ENCODE results near the gene TEX101. TPM values are rescaled to one million over a fixed set of nuclear protein-coding genes. Genes with fewer than 3 reads are reported as not detected.
"Not testable (repeated sequence)": the region's sequence is repeated elsewhere in the genome, so short reads cannot be mapped to it uniquely, and the experiment has no call there.

Gene TEX101
- total RNA-seq, 2 experiments from 2014 or later: not detected

DNA sequence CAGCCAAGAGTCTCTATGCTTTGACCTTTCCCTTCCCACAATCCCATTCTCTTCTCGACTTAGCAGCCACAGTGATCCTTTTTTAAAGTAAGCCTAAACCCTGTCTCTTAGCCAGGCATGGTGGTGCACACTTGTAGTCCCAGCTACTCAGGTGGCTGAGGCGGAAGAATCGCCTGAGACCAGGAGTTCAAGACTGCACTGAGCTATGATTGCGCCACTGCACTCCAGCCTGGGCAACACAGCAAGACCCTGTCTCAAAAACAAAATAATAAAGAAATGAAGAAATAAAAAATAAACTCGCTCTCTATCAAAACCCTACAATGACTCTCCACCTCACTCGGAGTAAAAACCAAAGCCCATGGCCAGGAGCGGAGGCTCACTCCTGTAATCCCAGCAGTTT lies 14.7 kb downstream of the TEX101 start:
- DNase-seq (no peak), ATAC-seq (no peak)
- peaks cover 4% of the 10 kb centered on the region for H3K27me3 Mint-ChIP-seq
- H3K27ac Mint-ChIP-seq: no peak overlapping the region
- no peaks in the 10 kb centered on the region for H3K36me3 Mint-ChIP-seq
- peaks cover 14% of the 10 kb centered on the region for H3K4me1 Mint-ChIP-seq
- H3K9me3 Mint-ChIP-seq (ENCODE audit: low read depth): no peaks in the 10 kb centered on the region
- CTCF ChIA-PET: interaction anchor here (0.8 to 2.0 kb wide), 5 partner anchors 16 to 99 kb away, joined by 3 to 6 read pairs (median 5); no protein-coding TSS in a partner anchor
- no peak overlapping the region for H3K4me3 Mint-ChIP-seq

DNA sequence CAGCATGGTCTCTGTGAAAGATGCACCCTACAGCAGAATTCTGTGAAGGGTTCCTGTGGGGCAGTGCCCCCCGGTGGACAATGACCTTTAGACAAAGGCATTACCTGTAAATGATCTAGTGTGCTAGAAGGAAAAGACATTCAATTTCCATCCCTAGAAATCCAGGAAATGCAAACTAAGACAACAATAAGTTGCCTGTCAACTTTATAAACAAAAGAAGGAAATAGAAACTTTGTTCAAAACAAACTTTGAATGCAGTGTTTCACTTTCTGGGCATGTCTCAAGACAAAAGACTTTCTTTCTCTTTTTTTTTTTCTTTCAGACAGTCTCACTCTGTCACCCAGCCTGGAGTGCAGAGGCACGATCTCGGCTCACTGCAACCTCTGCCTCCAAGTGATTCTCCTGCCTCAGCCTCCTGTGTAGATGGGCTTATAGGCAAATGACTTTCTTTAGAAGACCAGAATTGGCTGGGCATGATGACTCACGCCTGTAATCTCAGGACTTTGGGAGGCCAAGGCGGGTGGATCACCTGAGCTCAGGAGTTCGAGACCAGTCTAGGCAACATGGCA lies 15.5 kb downstream of the TEX101 start:
- DNase-seq (no peak), ATAC-seq (no peak)
- Mint-ChIP-seq H3K27me3 (no peaks in the 10 kb centered on the region), H3K36me3 (no peaks in the 10 kb centered on the region), H3K27ac (peak overlapping the region; percentile 9), H3K4me3 (no peak overlapping the region), H3K9me3 (ENCODE audit: low read depth) (no peaks in the 10 kb centered on the region), H3K4me1 (peaks cover 14% of the 10 kb centered on the region)
- CTCF ChIA-PET: interaction anchor here (6.7 kb wide), 1 partner anchor 90 kb away, joined by 73 read pairs; no protein-coding TSS in a partner anchor

DNA sequence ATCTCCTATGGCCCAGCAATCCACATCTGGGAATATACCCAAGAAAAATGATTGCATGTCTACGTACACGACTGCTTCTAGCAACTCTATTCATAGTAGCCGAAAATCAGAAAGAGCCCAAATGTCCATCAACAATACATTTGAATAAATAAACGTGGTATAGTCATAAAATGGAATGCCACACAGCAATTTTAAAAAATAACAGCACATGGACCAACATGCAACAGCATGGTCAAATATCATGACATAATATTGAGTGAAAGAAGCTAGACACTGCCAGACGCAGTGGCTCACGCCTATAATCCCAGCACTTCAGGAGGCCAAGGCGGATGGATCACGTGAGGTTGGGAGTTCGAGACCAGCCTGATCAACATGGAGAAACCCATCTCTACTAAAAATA lies 16.3 kb downstream of the TEX101 start:
- no peaks in the 10 kb centered on the region for H3K9me3 Mint-ChIP-seq (ENCODE audit: low read depth)
- H3K4me1 Mint-ChIP-seq: peaks cover 12% of the 10 kb centered on the region
- ATAC-seq (no peak), DNase-seq (no peak)
- no peaks in the 10 kb centered on the region for H3K27me3 Mint-ChIP-seq
- no peak overlapping the region for H3K4me3 Mint-ChIP-seq
- H3K36me3 Mint-ChIP-seq: no peaks in the 10 kb centered on the region
- CTCF ChIA-PET: interaction anchor here (2.4 to 6.7 kb wide), 2 partner anchors 15 to 89 kb away, joined by 33 to 73 read pairs; no protein-coding TSS in a partner anchor
- no peak overlapping the region for H3K27ac Mint-ChIP-seq

DNA sequence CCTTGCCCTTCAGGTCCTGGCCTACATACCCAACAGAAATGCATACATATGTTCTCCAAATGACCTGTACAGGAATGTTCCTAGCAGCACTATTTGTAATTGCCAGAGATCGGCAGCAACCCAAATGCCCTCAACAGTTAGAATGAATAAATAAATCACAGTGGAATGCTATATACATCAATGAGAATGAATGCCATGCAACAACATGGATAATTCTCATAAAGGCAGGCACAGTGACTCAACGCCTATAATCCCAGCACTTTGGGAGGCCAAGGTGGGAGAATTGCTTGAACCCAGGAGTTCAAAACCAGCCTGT lies 18.6 kb downstream of the TEX101 start:
- no peak for ATAC-seq
- Mint-ChIP-seq H3K36me3 (no peaks in the 10 kb centered on the region), H3K27me3 (no peaks in the 10 kb centered on the region), H3K9me3 (ENCODE audit: low read depth) (no peaks in the 10 kb centered on the region), H3K4me3 (no peak overlapping the region), H3K27ac (no peak overlapping the region), H3K4me1 (peaks cover 18% of the 10 kb centered on the region)
- CTCF ChIA-PET: interaction anchor here (1.0 to 6.7 kb wide), 9 partner anchors 8 to 235 kb away, joined by 3 to 73 read pairs (median 10); partner anchors contain the start of genes IRGQ, PHLDB3 and ZNF576
- no peak for DNase-seq

DNA sequence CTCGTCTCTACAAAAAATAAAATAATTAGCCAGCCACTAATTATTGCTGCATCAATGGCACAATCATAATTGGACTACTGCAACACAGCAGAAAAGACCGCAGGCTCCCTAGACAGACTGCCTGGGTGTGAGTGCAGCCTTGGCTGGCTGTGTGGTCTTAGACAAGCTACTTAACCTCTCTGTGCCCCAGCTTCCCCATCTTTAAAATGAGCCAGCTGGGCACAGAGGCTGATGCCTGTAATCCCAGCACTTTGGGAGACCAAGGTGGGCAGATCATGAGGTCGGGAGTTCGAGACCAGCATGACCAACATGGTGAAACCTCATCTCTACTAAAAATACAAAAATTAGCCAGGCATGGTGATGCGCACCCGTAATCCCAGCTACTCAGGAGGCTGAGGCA lies 19.0 kb downstream of the TEX101 start:
- CTCF ChIA-PET: interaction anchor here (1.8 to 6.7 kb wide), 4 partner anchors 13 to 162 kb away, joined by 8 to 73 read pairs (median 22); partner anchors contain the start of genes IRGQ and ZNF576
- no peak for ATAC-seq
- H3K4me3 Mint-ChIP-seq: no peak overlapping the region
- H3K27me3 Mint-ChIP-seq: no peaks in the 10 kb centered on the region
- no peak overlapping the region for H3K27ac Mint-ChIP-seq
- no peak for DNase-seq
- H3K9me3 Mint-ChIP-seq (ENCODE audit: low read depth): no peaks in the 10 kb centered on the region
- peaks cover 22% of the 10 kb centered on the region for H3K4me1 Mint-ChIP-seq
- no peaks in the 10 kb centered on the region for H3K36me3 Mint-ChIP-seq

DNA sequence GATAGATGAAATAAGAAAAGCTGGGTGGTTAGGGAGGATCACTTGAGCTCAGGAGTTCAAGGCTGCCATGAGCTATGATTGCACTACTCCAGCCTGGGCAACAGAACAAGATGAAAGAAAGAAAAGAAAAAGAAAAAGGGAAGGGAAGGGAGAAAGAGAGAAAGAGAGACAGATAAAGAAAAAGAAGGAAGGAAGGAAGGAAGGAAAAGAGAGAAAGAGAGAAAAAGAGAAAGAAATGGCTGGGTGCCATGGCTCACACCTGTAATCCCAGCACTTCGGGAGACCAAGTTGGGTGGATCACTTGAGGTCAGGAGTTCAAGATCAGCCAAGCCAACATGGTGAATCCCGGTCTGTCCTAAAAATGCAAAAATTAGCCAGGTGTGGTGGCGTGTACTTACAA lies 21.1 kb downstream of the TEX101 start:
- Mint-ChIP-seq H3K9me3 (ENCODE audit: low read depth) (no peaks in the 10 kb centered on the region), H3K4me3 (no peak overlapping the region), H3K36me3 (peaks cover 5% of the 10 kb centered on the region), H3K27ac (no peak overlapping the region), H3K4me1 (peaks cover 25% of the 10 kb centered on the region), H3K27me3 (no peaks in the 10 kb centered on the region)
- CTCF ChIA-PET: interaction anchor here (0.8 to 6.7 kb wide), 4 partner anchors 10 to 160 kb away, joined by 3 to 73 read pairs (median 16); partner anchors contain the start of genes IRGQ and ZNF576
- no peak for ATAC-seq
- no peak for DNase-seq

DNA sequence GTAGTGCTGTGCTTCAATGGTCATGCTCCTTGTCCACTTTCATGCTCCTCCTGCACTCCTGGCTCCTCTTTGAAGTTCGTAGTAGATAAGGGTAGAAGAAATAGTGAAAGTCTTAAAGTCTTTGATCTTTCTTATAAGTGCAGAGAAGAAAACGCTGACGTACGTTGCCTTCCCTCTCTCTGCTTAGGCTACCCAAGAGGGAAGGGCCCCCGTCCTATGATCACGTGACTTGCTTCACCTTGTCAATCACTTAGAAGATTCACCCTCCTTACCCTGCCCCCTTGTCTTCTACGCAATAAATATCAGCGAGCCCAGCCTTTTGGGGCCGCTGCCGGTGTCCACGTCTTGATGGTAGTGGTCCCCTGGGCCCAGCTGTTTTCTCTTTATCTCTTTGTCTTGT lies 22.6 kb downstream of the TEX101 start:
- DNase-seq; H3K4me3 Mint-ChIP-seq; H3K9me3 Mint-ChIP-seq (ENCODE audit: low read depth); H3K27me3 Mint-ChIP-seq; H3K36me3 Mint-ChIP-seq; ATAC-seq; H3K27ac Mint-ChIP-seq: not testable (repeated sequence)
- CTCF ChIA-PET: interaction anchor here (1.3 to 3.9 kb wide), 2 partner anchors 9 to 12 kb away, joined by 3 to 27 read pairs; no protein-coding TSS in a partner anchor
- peaks cover 23% of the 10 kb centered on the region for H3K4me1 Mint-ChIP-seq

DNA sequence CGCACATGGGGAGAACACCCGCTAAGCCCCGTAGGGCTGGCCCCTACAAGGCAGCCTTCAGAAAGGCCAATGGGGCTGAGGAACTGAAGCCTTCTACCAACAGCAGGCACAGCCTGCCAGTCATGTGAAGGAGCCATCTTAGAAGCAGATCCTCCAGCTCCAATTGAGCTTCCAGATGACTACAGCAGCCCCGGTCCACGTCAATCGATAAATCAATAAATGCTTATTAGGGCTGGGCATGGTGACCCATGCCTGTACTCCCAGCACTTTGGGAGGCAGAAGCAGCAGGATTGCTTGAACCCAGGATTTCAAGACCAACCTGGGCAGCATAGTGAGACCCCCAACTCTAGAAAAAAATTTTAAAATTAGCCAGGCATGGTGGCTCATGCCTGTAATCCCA lies 23.0 kb downstream of the TEX101 start:
- ATAC-seq: no peak
- H3K27me3 Mint-ChIP-seq: no peaks in the 10 kb centered on the region
- no peaks in the 10 kb centered on the region for H3K9me3 Mint-ChIP-seq (ENCODE audit: low read depth)
- H3K4me3 Mint-ChIP-seq: no peak overlapping the region
- peaks cover 5% of the 10 kb centered on the region for H3K36me3 Mint-ChIP-seq
- CTCF ChIA-PET: interaction anchor here (1.6 to 3.9 kb wide), 3 partner anchors 9 to 157 kb away, joined by 4 to 27 read pairs (median 19); no protein-coding TSS in a partner anchor
- no peak overlapping the region for H3K27ac Mint-ChIP-seq
- H3K4me1 Mint-ChIP-seq: peaks cover 22% of the 10 kb centered on the region
- DNase-seq: no peak

DNA sequence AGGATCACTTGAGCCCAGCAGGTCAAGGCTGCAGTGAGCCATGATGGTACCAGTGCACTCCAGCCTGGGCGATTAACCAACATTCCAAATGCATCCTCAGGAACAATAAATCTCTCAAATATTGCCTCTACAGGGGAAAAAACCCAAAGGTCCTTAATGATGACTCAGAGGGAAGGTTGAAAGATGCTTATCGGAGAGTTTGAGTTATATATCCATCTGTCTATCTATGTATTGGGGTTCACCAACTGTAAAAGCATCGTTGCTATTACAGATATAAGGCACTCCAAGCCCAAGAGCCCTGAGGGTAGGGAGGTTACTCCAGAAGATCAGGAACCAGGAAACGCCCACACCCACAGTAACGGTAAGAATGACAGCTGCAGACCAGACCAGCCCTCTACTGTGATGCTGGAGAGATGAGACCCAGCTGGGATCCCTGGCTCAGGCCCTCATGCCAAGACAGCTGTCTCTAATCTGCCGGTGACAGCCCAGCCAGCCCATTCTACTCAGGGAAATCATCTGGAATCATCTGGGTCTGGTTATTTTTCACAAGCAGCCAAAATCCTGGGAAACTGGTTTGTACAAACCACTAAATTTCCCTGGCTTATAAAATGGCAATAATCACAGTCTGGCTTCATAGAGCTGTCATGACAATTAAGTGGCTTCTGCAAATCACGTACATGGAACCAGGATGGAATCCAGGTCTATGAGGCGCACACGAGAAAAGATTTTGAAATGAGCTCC lies 23.8 kb downstream of the TEX101 start:
- Mint-ChIP-seq H3K9me3 (ENCODE audit: low read depth) (no peaks in the 10 kb centered on the region), H3K4me1 (peaks cover 21% of the 10 kb centered on the region), H3K27me3 (no peaks in the 10 kb centered on the region), H3K27ac (peak overlapping the region; percentile 78), H3K4me3 (peak overlapping the region; percentile 36), H3K36me3 (peaks cover 5% of the 10 kb centered on the region)
- CTCF ChIA-PET: interaction anchor here (0.6 to 3.7 kb wide), 10 partner anchors 9 to 230 kb away, joined by 3 to 26 read pairs (median 5); no protein-coding TSS in a partner anchor
- no peak for ATAC-seq
- no peak for DNase-seq

DNA sequence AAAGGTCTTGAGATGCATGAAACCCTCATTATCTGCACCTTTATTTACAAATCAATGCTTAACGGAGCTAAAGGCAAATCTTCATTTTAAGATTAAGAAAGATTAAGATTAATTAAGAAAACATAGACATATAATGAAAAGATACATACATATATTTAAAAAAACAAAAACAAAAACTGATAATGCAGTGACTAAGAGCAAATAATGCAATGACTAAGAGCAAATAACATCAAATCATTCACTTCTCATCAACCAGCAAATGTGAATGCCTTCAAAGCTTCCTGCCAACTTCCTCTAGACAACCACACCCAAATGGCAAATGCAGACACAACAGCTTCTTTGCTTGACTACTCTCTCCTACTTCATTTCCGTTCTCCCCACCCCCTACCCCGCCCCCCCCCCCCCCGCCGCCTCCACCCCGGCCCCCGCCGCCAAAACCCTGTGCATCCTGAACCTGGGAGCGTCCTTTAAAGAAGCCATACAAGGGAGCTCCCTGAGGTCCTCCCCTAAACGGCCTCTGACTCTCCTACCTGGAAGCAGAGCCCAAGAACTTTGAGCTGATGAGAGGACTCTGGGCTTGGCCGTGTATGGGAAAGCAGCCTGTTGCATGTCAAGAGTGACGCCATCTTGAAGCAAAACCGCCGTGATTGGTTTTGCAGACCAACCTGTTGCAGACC lies 24.5 kb downstream of the TEX101 start:
- Mint-ChIP-seq H3K4me1 (peaks cover 21% of the 10 kb centered on the region), H3K27ac (peak overlapping the region; percentile 78), H3K27me3 (no peaks in the 10 kb centered on the region), H3K9me3 (ENCODE audit: low read depth) (no peaks in the 10 kb centered on the region), H3K4me3 (peak overlapping the region; percentile 36), H3K36me3 (peaks cover 5% of the 10 kb centered on the region)
- peak; percentile 95 for ATAC-seq
- CTCF ChIA-PET: interaction anchor here (0.6 to 3.7 kb wide), 11 partner anchors 9 to 229 kb away, joined by 3 to 26 read pairs (median 5); partner anchors contain the start of gene ZNF575
- DNase-seq: peak; percentile 63

DNA sequence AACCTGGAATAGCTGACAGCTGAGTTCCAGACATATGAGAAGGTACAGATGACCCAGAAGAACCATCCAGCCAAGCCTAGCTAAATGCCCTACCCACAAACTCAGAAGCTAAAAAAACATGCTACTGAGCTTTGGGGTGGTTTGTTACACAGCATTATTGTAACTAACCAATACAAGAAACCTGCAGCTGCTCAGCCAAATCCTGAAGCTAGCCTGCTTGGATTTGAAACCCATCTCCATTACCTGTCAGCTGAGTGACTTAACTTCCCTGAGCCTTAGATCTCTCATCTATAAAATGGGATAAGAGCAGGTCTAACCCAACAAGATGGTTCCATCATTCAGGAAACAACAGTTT lies 25.0 kb downstream of the TEX101 start:
- H3K36me3 Mint-ChIP-seq: peaks cover 5% of the 10 kb centered on the region
- peaks cover 21% of the 10 kb centered on the region for H3K4me1 Mint-ChIP-seq
- H3K9me3 Mint-ChIP-seq (ENCODE audit: low read depth): no peaks in the 10 kb centered on the region
- no peak for ATAC-seq
- CTCF ChIA-PET: interaction anchor here (1.0 to 3.7 kb wide), 10 partner anchors 8 to 229 kb away, joined by 4 to 26 read pairs (median 5); partner anchors contain the start of genes PHLDB3 and ZNF575
- H3K4me3 Mint-ChIP-seq: no peak overlapping the region
- H3K27me3 Mint-ChIP-seq: no peaks in the 10 kb centered on the region
- no peak for DNase-seq
- H3K27ac Mint-ChIP-seq: peak overlapping the region; percentile 74

DNA sequence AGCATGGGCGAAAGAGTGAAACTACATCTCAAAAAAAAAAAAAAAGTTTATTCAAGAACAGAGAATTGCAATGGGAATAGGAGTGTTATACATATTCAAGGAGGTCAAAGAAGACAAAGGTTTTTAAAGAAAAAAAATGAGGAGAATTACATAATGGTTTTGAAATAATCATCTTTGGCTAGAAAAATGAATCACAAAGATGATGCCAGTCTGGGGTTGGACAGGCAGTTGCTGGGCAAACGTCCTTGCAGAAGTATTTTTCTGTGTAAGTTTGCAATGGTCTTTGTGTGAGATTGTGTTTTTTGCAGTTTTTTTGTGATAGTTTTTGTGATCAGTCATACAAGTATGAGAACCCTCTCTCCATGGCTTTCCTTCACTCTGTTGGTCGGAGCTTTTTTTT lies 27.0 kb downstream of the TEX101 start:
- ATAC-seq (no peak), DNase-seq (no peak)
- CTCF ChIA-PET: interaction anchor here (0.9 to 8.6 kb wide), 4 partner anchors 9 to 153 kb away, joined by 3 to 274 read pairs (median 7); partner anchors contain the start of gene ETHE1
- H3K27ac Mint-ChIP-seq: no peak overlapping the region
- no peak overlapping the region for H3K4me3 Mint-ChIP-seq
- H3K36me3 Mint-ChIP-seq: peaks cover 5% of the 10 kb centered on the region
- no peaks in the 10 kb centered on the region for H3K9me3 Mint-ChIP-seq (ENCODE audit: low read depth)
- no peaks in the 10 kb centered on the region for H3K27me3 Mint-ChIP-seq
- H3K4me1 Mint-ChIP-seq: peaks cover 24% of the 10 kb centered on the region

DNA sequence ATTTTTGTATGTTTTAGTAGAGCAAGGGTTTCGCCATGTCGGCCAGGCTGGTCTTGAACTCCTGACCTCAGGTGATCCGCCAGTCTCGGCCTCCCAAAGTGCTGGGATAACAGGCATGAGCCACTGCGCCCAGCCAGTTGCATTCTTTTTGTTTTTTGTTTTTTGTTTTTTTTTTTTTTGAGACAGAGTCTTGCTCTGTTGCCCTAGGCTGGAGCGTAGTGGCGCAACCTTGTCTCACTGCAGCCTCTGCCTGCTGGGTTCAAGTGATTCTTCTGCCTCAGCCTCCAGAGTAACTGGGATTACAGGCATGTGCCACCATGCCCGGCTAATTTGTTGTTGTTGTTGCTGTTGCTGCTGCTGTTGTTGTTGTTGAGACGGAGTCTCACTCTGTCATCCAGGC lies 29.4 kb downstream of the TEX101 start:
- H3K4me1 Mint-ChIP-seq: peaks cover 16% of the 10 kb centered on the region
- H3K27me3 Mint-ChIP-seq; DNase-seq; H3K36me3 Mint-ChIP-seq; H3K9me3 Mint-ChIP-seq (ENCODE audit: low read depth); ATAC-seq; H3K27ac Mint-ChIP-seq; H3K4me3 Mint-ChIP-seq: not testable (repeated sequence)
- CTCF ChIA-PET: interaction anchor here (1.5 to 8.6 kb wide), 2 partner anchors 20 to 78 kb away, joined by 4 to 274 read pairs; partner anchors contain the start of gene ETHE1

All from activated CD8-positive, alpha-beta memory T cell treated with anti-CD3 and anti-CD28 coated beads, Interleukin-2, amount 10 ng/mL, durations not matched to agents 7 days and 5 days (primary cell).